GM12878 (cell line): ENCODE measurements around the gene RERE. TPM values are rescaled to one million over a fixed set of nuclear protein-coding genes. Genes with fewer than 3 reads are reported as not detected.

Experiments
- ATAC-seq: fragments of 200-7000 bp; cut with Tn5 transposase; 3 replicates; pipeline ENCODE4 v1.9.1; 2020; ENCODE audit warnings: mild to moderate bottlenecking, moderate library complexity
- BruUV-seq: library from RNA; stranded (reverse); fragments of 400-500 nt; replicated peaks from 2 replicates; lab custom pipeline; 2021; lab: Mats Ljungman, UMichigan
- CTCF ChIA-PET: fragments of 300-600 bp; sonication (Branson Sonifier 250); formaldehyde crosslinking; extraction: SDS; loops from one replicate; lab custom pipeline; 2021; ENCODE audit warnings: inconsistent platforms; lab: Yijun Ruan, JAX
- POLR2A ChIA-PET: fragments of 350-600 bp; formaldehyde crosslinking; extraction: SDS; loops from one replicate; lab custom pipeline; 2021; ENCODE audit warnings: inconsistent platforms; lab: Charles Lee
- RAD21 ChIA-PET: fragments of 300-600 bp; sonication (Branson Sonifier 250); formaldehyde crosslinking; loops from one replicate; lab custom pipeline; 2023; ENCODE audit warnings: antibody characterized with exemption; ENCODE audit not compliant: unreplicated experiment; lab: Charles Lee
- SMC1A ChIA-PET: fragments of 300-600 bp; sonication (Branson Sonifier 250); formaldehyde crosslinking; loops from one replicate; lab custom pipeline; 2023; ENCODE audit not compliant: unreplicated experiment, uncharacterized antibody; lab: Charles Lee
- DNase-seq: peaks from one replicate; pipeline ENCODE4 v3.0.0-alpha.2; 2011; ENCODE audit warnings: low read depth, low spot score
- FAIRE-seq: peaks from 3 replicates; lab custom pipeline; 2011; peaks lifted over from hg19 to GRCh38; lab: Jason Lieb, UNC
- H2AFZ ChIP-seq: 2 replicates; pipeline ENCODE4 v1.6.0; 2011; ENCODE audit warnings: low read depth, low read length, control low read depth; ENCODE audit not compliant: control insufficient read depth
- H3K27ac ChIP-seq: 2 replicates; pipeline ENCODE4 v1.5.1; 2011; ENCODE audit warnings: control low read depth; ENCODE audit not compliant: control insufficient read depth, insufficient read depth
- H3K27me3 ChIP-seq, 2 experiments: replicated peaks in 1 of 2; 2 replicates each; pipeline versions ENCODE4 v1.6.0 to v1.6.1; 2011; ENCODE audit warnings: low read length in 1 of 2; ENCODE audit not compliant: control insufficient read depth in 2 of 2, insufficient read depth in 2 of 2
- H3K36me3 ChIP-seq, 2 experiments: 2 replicates each; pipeline ENCODE4 v1.5.1; 2011; ENCODE audit warnings: low read length in 1 of 2; ENCODE audit not compliant: control insufficient read depth in 2 of 2, insufficient read depth in 2 of 2
- H3K4me1 ChIP-seq: 2 replicates; pipeline ENCODE4 v1.6.1; 2011; ENCODE audit warnings: mild to moderate bottlenecking, low read length, moderate library complexity, mixed read lengths; ENCODE audit not compliant: control insufficient read depth, insufficient read depth
- H3K4me2 ChIP-seq: 2 replicates; pipeline ENCODE4 v1.6.0; 2011; ENCODE audit warnings: control low read depth; ENCODE audit not compliant: control insufficient read depth, insufficient read depth
- H3K4me3 ChIP-seq: fragments of 200-600 bp; sonication (generic); 2 replicates; pipeline ENCODE4 v1.5.1; 2016
- H3K79me2 ChIP-seq: 2 replicates; pipeline ENCODE4 v1.6.0; 2011; ENCODE audit warnings: low read length; ENCODE audit not compliant: control insufficient read depth, insufficient read depth
- H3K9ac ChIP-seq: 2 replicates; pipeline ENCODE4 v1.8.0; 2011; ENCODE audit warnings: low read length, control low read depth, mixed read lengths; ENCODE audit not compliant: control insufficient read depth, insufficient read depth
- H3K9me3 ChIP-seq: replicated peaks from 3 replicates; pipeline ENCODE4 v1.5.1; 2011; ENCODE audit warnings: mild to moderate bottlenecking, low read length; ENCODE audit not compliant: control insufficient read depth, insufficient read depth
- H4K20me1 ChIP-seq: 2 replicates; pipeline ENCODE4 v1.6.0; 2011; ENCODE audit not compliant: control insufficient read depth, insufficient read depth
- BHLHE40 ChIP-seq, 2 experiments: fragments of 450-650 bp in 1 of 2; IDR thresholded peaks; 2 replicates each; pipeline ENCODE4 v1.6.1; 2011 to 2017; ENCODE audit warnings: low read depth in 2 of 2, borderline replicate concordance in 1 of 2, improper control_type of control experiment in 1 of 2, low read length in 1 of 2, mild to moderate bottlenecking in 1 of 2
- IKZF1 ChIP-seq: fragments of 450-650 bp; conservative IDR thresholded peaks from 2 replicates; pipeline ENCODE4 v1.6.1; 2017; ENCODE audit warnings: antibody characterized with exemption, mild to moderate bottlenecking
- IKZF2 ChIP-seq, 2 experiments: fragments of 450-650 bp; IDR thresholded peaks; 2 replicates each; pipeline ENCODE4 v1.6.1; 2017; ENCODE audit warnings: mild to moderate bottlenecking in 2 of 2, moderate library complexity in 2 of 2
- JUNB ChIP-seq: IDR thresholded peaks from 2 replicates; pipeline ENCODE4 v1.6.1; 2016; ENCODE audit warnings: antibody characterized with exemption, mild to moderate bottlenecking
- RAD51 ChIP-seq: fragments of 450-650 bp; IDR thresholded peaks from 2 replicates; pipeline ENCODE4 v1.6.1; 2016; ENCODE audit warnings: moderate library complexity, mild to moderate bottlenecking, inconsistent platforms
- SP1 ChIP-seq: IDR thresholded peaks from one replicate; pipeline ENCODE4 v1.6.1; 2011; ENCODE audit warnings: low read depth, low read length
- SUPT20H ChIP-seq: IDR thresholded peaks from 2 replicates; pipeline ENCODE4 v1.6.1; 2011; ENCODE audit warnings: low read depth, mild to moderate bottlenecking, low read length, moderate library complexity, borderline replicate concordance; ENCODE audit not compliant: control insufficient read depth
- TCF12 ChIP-seq: IDR thresholded peaks from 2 replicates; pipeline ENCODE4 v1.6.1; 2011; ENCODE audit warnings: low read depth, mild to moderate bottlenecking, low read length
- WGBS: methylation state at CpG from one replicate; pipeline ENCODE4 v1.1.6; 2016; ENCODE audit warnings: low lambda C conversion rate; ENCODE audit not compliant: insufficient replicate concordance, insufficient coverage; ENCODE audit errors: missing lambda C conversion rate; 5-methylcytosine and 5-hydroxymethylcytosine counted together
- in situ Hi-C: fragments of 300-500 bp; cut with MboI; formaldehyde crosslinking; loops from 9 replicates; pipeline ENCODE4 v1.14.3; 2018; ENCODE audit warnings: mixed read lengths
- intact Hi-C: fragments of 100-400 bp; cut with micrococcal nuclease; formaldehyde crosslinking; loops from one replicate; pipeline ENCODE4 v1.14.2; 2022; ENCODE audit not compliant: unreplicated experiment
- polyA plus RNA-seq, 11 experiments: library from polyadenylated mRNA; depleted of rRNA in 4 of 11; unstranded in 6 of 11; stranded (reverse) in 5 of 11; fragments of >200 nt; fragmentation: Nextera tagmentation in 4 of 11; fragmentation: Illumina TruSeq in 1 of 11; extraction: Ambion mirVana in 4 of 11; extraction: Trizol in 1 of 11; gene quantifications; 1 replicate in 1 of 11; 2 replicates in 10 of 11; pipeline versions ENCODE4 v1.2.1 to v1.2.3, GENCODE V29; 2011 to 2016; ENCODE audit warnings: inconsistent platforms in 2 of 11, missing spikeins in 2 of 11, low read depth in 1 of 11
- total RNA-seq, 4 experiments: library from RNA; depleted of rRNA in 3 of 4; stranded (reverse); fragments of >200 nt in 3 of 4; fragmentation: Illumina TruSeq in 1 of 4; extraction: Trizol in 1 of 4; gene quantifications; 2 replicates each; pipeline versions ENCODE4 v1.2.1 to v1.2.3, GENCODE V29; 2013 to 2021

Gene RERE
- total and polyA plus RNA-seq, 10 of the 15 experiments (the other 5 are each of a cell fraction or from before 2014, with no cell fraction given), result 5.2 to 60.5 (median 20.2) TPM

DNA sequence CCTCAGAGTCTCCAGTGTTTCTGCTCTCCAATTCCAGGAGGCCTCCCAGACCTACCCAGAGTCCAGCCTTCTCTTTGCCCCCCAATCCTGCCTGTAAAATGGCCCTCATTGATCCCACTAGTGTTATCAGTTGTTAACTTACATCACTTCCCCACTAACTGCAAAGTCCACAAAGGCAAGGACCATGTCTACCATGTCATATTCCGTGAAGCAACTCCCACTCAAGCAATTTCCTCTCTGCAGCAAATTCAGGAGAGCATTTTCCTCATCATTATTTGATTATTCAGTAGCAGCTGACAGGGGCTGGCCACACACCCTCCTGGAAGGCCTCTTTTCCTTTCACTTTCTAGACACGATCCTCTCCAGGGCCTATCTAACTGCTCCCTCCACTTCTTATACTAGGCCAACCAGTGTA, 153.5 kb downstream of the RERE start:
- H3K9ac ChIP-seq, result no peak overlapping the region
- peaks cover 67% of the 10 kb centered on the region for H3K4me1 ChIP-seq
- no peaks in the 10 kb centered on the region; the same call in 2 of the 3 replicates for H3K9me3 ChIP-seq
- SMC1A ChIA-PET, result interaction anchor here (0.9 to 20.2 kb wide), 10 partner anchors 8 to 233 kb away, joined by 3 to 587 read pairs (median 16); no protein-coding TSS in a partner anchor
- no peak overlapping the region for H2AFZ ChIP-seq
- TF ChIP-seq RAD51 (peak; percentile 14; the same call in 1 of the 2 replicates), TCF12 (0 out of 2 replicates have a peak, but pooled peaks have one; percentile 7), IKZF1 (0 out of 2 replicates have a peak, but pooled peaks have one; percentile 20), JUNB (no peak), IKZF2 (IDR thresholded peaks at IDR 0.05) (peak; percentile 34 to 41; a peak in 1 of 4 replicates), SP1 (peak; percentile 49), BHLHE40 (IDR thresholded peaks at IDR 0.05; ENCODE audit: borderline replicate concordance in 1 of 2, low read depth in 2 of 2, low read length in 1 of 2) (peak in 1 of 2 experiments; percentile 11; a peak in 1 of 4 replicates), SUPT20H (no peak)
- TF ChIP-seq, all 136 proteins: peak for 6
- CTCF ChIA-PET, result interaction anchor here (1.0 to 7.6 kb wide), 6 partner anchors 9 to 102 kb away, joined by 3 to 50 read pairs (median 12); no protein-coding TSS in a partner anchor
- 35% methylated on average over 2 of the region's 2 CpGs for WGBS
- H3K27me3 ChIP-seq, result no peaks in the 10 kb centered on the region
- DNase-seq, result no peak
- H3K79me2 ChIP-seq, result peaks cover 85% of the 10 kb centered on the region
- ATAC-seq, result peak; percentile 80
- peak overlapping the region; percentile 47; the same call in 1 of the 2 replicates for H3K4me3 ChIP-seq
- peak overlapping the region; percentile 63 for H3K27ac ChIP-seq
- FAIRE-seq, result no peak
- peak overlapping the region; percentile 83 for H3K4me2 ChIP-seq
- H3K36me3 ChIP-seq, result no peaks in the 10 kb centered on the region; a peak in 1 of 4 replicates
- BruUV-seq, result no TSS peak
- RAD21 ChIA-PET, result interaction anchor here (0.7 to 19.8 kb wide), 6 partner anchors 18 to 191 kb away, joined by 3 to 384 read pairs (median 4); no protein-coding TSS in a partner anchor
- in situ Hi-C loops, result no loop called here
- POLR2A ChIA-PET, result interaction anchor here (1.0 to 5.0 kb wide), 7 partner anchors 10 to 102 kb away, joined by 3 to 40 read pairs (median 3); no protein-coding TSS in a partner anchor
- intact Hi-C loops, result loop anchor here (2.0 kb wide), 1 partner anchor 15 kb away; no protein-coding TSS in a partner anchor
- H4K20me1 ChIP-seq, result no peaks in the 10 kb centered on the region
